OCI-LY1 (cell line): ENCODE results near the gene NCAM1.

Experiments
- H2AFZ ChIP-seq: fragments of 200-600 bp; sonication (generic), shearing (Covaris generic); 2 replicates; pipeline ENCODE4 v1.6.0; 2014; ENCODE audit warnings: antibody characterized with exemption, mild to moderate bottlenecking, low read length
- H3F3A ChIP-seq: fragments of 200-600 bp; sonication (generic), shearing (Covaris generic); 2 replicates; pipeline ENCODE4 v1.6.0; 2014; ENCODE audit warnings: mild to moderate bottlenecking, antibody characterized with exemption, low read length, moderate library complexity; ENCODE audit not compliant: insufficient read depth
- H3K27ac ChIP-seq: fragments of 200-600 bp; sonication (generic); 2 replicates; pipeline ENCODE4 v1.5.1; 2014; ENCODE audit warnings: low read length, mixed run types, mild to moderate bottlenecking, low read depth; ENCODE audit not compliant: poor library complexity, severe bottlenecking
- H3K27me3 ChIP-seq: fragments of 200-600 bp; sonication (generic); 2 replicates; pipeline ENCODE4 v1.6.0; 2014; ENCODE audit warnings: antibody characterized with exemption, mild to moderate bottlenecking, low read length, moderate library complexity; ENCODE audit not compliant: insufficient read depth
- H3K36me3 ChIP-seq: fragments of 200-600 bp; sonication (generic); 2 replicates; pipeline ENCODE4 v1.6.1; 2014; ENCODE audit warnings: mild to moderate bottlenecking, antibody characterized with exemption, low read length, moderate library complexity, mixed read lengths; ENCODE audit not compliant: insufficient read depth
- H3K4me1 ChIP-seq: fragments of 200-600 bp; sonication (generic); 2 replicates; pipeline ENCODE4 v1.5.1; 2014; ENCODE audit warnings: mild to moderate bottlenecking, low read length, moderate library complexity; ENCODE audit not compliant: insufficient read depth, severe bottlenecking
- H3K4me2 ChIP-seq: fragments of 200-600 bp; sonication (generic), shearing (Covaris generic); 2 replicates; pipeline ENCODE4 v1.6.1; 2014; ENCODE audit warnings: low read length
- H3K4me3 ChIP-seq: fragments of 200-600 bp; sonication (generic); 2 replicates; pipeline ENCODE4 v1.5.1; 2014; ENCODE audit warnings: low read length, low read depth, mild to moderate bottlenecking, mixed read lengths; ENCODE audit not compliant: poor library complexity, severe bottlenecking
- H3K79me2 ChIP-seq: fragments of 200-600 bp; shearing (Covaris generic); 2 replicates; pipeline ENCODE4 v1.6.1; 2016; ENCODE audit warnings: mixed run types, low read length, mixed read lengths; ENCODE audit not compliant: insufficient read depth
- H3K9ac ChIP-seq: fragments of 200-600 bp; sonication (generic), shearing (Covaris generic); 2 replicates; pipeline ENCODE4 v1.6.1; 2014; ENCODE audit warnings: mild to moderate bottlenecking, low read length, mixed read lengths
- H3K9me2 ChIP-seq: fragments of 200-600 bp; sonication (generic), shearing (Covaris generic); 2 replicates; pipeline ENCODE4 v1.6.1; 2014; ENCODE audit warnings: low read depth, mild to moderate bottlenecking, low read length, mixed read lengths
- H3K9me3 ChIP-seq: fragments of 200-600 bp; shearing (Covaris generic); 2 replicates; pipeline ENCODE4 v1.6.1; 2014; ENCODE audit warnings: low read length, mixed read lengths
- H4K20me1 ChIP-seq: fragments of 200-600 bp; sonication (generic), shearing (Covaris generic); 2 replicates; pipeline ENCODE4 v1.6.0; 2016; ENCODE audit warnings: mild to moderate bottlenecking, low read length; ENCODE audit not compliant: insufficient read depth
- EZH2 ChIP-seq: fragments of 200-600 bp; sonication (generic), shearing (Covaris generic); IDR thresholded peaks from 2 replicates; pipeline ENCODE4 v1.8.0; 2017; ENCODE audit warnings: borderline replicate concordance, mixed run types, mild to moderate bottlenecking, antibody characterized with exemption, low read length, moderate library complexity, mixed read lengths
- TF ChIP-seq, protein P1 (sequence below): fragments of 200-600 bp; sonication (generic), shearing (Covaris generic); IDR thresholded peaks from 2 replicates; pipeline ENCODE4 v1.5.1; 2017; ENCODE audit warnings: mild to moderate bottlenecking, antibody characterized with exemption, low read length, moderate library complexity, mixed read lengths

The NCAM1 gene

DNA sequence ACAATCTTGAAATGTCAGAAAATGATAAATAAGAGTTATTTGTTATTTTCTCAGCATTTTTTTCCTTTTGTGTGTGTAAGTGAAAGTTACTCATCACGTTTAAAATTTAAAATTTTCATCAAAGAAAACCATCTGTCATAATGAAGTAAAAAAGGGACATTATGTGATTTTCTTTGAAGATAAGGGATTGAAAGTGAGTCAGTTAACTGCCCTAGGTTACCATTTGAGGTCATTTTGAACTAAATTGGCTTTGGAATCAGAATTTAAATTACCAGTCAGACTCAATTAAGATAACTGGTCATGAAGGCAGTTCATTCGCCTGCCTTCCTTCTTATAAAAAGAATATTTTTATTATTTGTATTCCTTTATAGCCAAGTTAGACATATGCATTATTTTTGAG lies 14.3 kb downstream of the NCAM1 start:
- H2AFZ ChIP-seq, result no peak overlapping the region
- no peaks in the 10 kb centered on the region for H3K27me3 ChIP-seq
- H3K9me3 ChIP-seq, result no peaks in the 10 kb centered on the region
- no peaks in the 10 kb centered on the region for H3K36me3 ChIP-seq
- no peaks in the 10 kb centered on the region for H3F3A ChIP-seq
- H3K9ac ChIP-seq, result no peak overlapping the region
- TF ChIP-seq, protein P1, sequence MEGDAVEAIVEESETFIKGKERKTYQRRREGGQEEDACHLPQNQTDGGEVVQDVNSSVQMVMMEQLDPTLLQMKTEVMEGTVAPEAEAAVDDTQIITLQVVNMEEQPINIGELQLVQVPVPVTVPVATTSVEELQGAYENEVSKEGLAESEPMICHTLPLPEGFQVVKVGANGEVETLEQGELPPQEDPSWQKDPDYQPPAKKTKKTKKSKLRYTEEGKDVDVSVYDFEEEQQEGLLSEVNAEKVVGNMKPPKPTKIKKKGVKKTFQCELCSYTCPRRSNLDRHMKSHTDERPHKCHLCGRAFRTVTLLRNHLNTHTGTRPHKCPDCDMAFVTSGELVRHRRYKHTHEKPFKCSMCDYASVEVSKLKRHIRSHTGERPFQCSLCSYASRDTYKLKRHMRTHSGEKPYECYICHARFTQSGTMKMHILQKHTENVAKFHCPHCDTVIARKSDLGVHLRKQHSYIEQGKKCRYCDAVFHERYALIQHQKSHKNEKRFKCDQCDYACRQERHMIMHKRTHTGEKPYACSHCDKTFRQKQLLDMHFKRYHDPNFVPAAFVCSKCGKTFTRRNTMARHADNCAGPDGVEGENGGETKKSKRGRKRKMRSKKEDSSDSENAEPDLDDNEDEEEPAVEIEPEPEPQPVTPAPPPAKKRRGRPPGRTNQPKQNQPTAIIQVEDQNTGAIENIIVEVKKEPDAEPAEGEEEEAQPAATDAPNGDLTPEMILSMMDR, result no peak
- TF ChIP-seq EZH2, result no peak
- no peaks in the 10 kb centered on the region for H3K79me2 ChIP-seq
- H3K4me2 ChIP-seq, result no peak overlapping the region
- H4K20me1 ChIP-seq, result no peaks in the 10 kb centered on the region
- 0 out of 2 replicates have a peak, but pooled peaks cover 2% of the 10 kb centered on the region for H3K9me2 ChIP-seq
- H3K27ac ChIP-seq, result no peak overlapping the region
- no peak overlapping the region for H3K4me3 ChIP-seq
- no peaks in the 10 kb centered on the region for H3K4me1 ChIP-seq

DNA sequence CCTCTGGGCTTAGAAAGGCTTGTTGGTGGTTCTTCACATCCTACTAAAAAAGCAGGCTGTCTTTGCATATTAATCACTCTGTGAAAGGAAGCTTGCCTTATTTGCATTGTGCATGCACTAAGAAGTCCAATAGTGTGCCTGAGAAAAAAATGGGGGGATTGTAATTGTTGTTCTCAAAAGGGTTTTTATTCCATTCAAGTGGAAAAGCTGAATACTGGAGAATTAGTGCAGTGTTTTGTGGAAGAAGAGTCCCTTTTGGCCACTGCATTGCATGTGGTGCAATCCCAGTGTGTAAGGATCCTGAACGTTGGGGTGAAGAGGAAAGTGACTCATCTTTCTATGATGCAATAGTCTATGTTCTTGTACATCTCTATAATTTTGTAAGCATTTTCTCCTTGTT lies 16.5 kb downstream of the NCAM1 start:
- Histone ChIP-seq H3K79me2 (no peaks in the 10 kb centered on the region), H3K4me1 (no peaks in the 10 kb centered on the region), H2AFZ (no peak overlapping the region), H3K36me3 (no peaks in the 10 kb centered on the region), H3K9me3 (no peaks in the 10 kb centered on the region), H3K4me2 (no peak overlapping the region), H3K4me3 (no peak overlapping the region), H3K27me3 (no peaks in the 10 kb centered on the region), H3K9ac (no peak overlapping the region), H4K20me1 (no peaks in the 10 kb centered on the region), H3K27ac (no peak overlapping the region), H3F3A (no peaks in the 10 kb centered on the region), H3K9me2 (0 out of 2 replicates have a peak, but pooled peaks cover 2% of the 10 kb centered on the region)
- no peak for TF ChIP-seq EZH2
- TF ChIP-seq, protein P1, result no peak

DNA sequence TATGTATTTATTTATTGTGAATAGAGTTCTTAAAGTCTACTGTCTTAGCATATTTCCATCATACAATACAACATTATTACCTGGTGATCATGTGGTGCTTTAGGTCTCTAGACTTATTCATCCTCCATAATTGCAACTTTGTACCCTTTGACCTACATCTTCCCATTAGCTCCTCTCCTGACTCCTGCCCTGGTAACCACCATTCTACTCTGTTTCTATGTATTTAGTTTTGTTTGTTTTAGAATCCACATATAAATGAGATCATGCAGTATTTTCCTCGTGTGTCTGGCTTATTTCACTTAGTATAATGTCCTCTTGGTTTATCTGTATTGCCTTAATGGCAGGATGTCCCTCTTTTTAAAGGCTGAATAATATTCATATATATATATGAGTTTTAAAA lies 22.7 kb downstream of the NCAM1 start:
- no peaks in the 10 kb centered on the region for H3F3A ChIP-seq
- no peaks in the 10 kb centered on the region for H3K36me3 ChIP-seq
- TF ChIP-seq EZH2, result no peak
- TF ChIP-seq, protein P1, result no peak
- H3K9me3 ChIP-seq, result peaks cover 5% of the 10 kb centered on the region; the same call in 1 of the 2 replicates
- no peaks in the 10 kb centered on the region for H4K20me1 ChIP-seq
- H3K9ac ChIP-seq, result no peak overlapping the region
- H3K27me3 ChIP-seq, result no peaks in the 10 kb centered on the region
- H3K4me1 ChIP-seq, result no peaks in the 10 kb centered on the region
- no peaks in the 10 kb centered on the region for H3K79me2 ChIP-seq
- H3K27ac ChIP-seq, result no peak overlapping the region
- peaks cover 2% of the 10 kb centered on the region; the same call in 1 of the 2 replicates for H3K9me2 ChIP-seq
- no peak overlapping the region for H3K4me3 ChIP-seq
- no peak overlapping the region for H2AFZ ChIP-seq
- H3K4me2 ChIP-seq, result no peak overlapping the region
